GM23338 (cell line): ENCODE measurements around the gene NRL.

Experiments used
- CREB1 ChIP-seq: fragments of 250-450 bp; sonication (Bioruptor Pico); IDR thresholded peaks from 2 replicates; pipeline ENCODE4 v1.5.0; 2020; ENCODE audit warnings: low read depth, mild to moderate bottlenecking, moderate library complexity
- EZH2 ChIP-seq: fragments of 200-600 bp; sonication (generic); IDR thresholded peaks from one replicate; pipeline ENCODE4 v1.8.0; 2017; ENCODE audit warnings: antibody characterized with exemption, mild to moderate bottlenecking, low read depth; ENCODE audit not compliant: unreplicated experiment
- EZH2phosphoT487 ChIP-seq: fragments of 200-600 bp; sonication (generic); IDR thresholded peaks from one replicate; pipeline ENCODE4 v1.8.1; 2018; ENCODE audit warnings: antibody characterized with exemption; ENCODE audit not compliant: unreplicated experiment
- JUNB ChIP-seq: IDR thresholded peaks from one replicate; pipeline ENCODE4 v1.6.1; 2016; ENCODE audit warnings: antibody characterized with exemption; ENCODE audit not compliant: unreplicated experiment
- NANOG ChIP-seq: IDR thresholded peaks from 2 replicates; pipeline ENCODE4 v1.6.1; 2016; ENCODE audit warnings: antibody characterized with exemption, borderline replicate concordance
- POLR2AphosphoS5 ChIP-seq: IDR thresholded peaks from 2 replicates; pipeline ENCODE4 v1.6.1; 2016; ENCODE audit warnings: antibody characterized with exemption, low read depth
- REST ChIP-seq: IDR thresholded peaks from one replicate; pipeline ENCODE4 v1.6.1; 2018; ENCODE audit warnings: antibody characterized with exemption; ENCODE audit not compliant: unreplicated experiment
- STAT1 ChIP-seq: IDR thresholded peaks from one replicate; pipeline ENCODE4 v1.6.1; 2016; ENCODE audit warnings: antibody characterized with exemption; ENCODE audit not compliant: unreplicated experiment
- ZNF114 ChIP-seq: fragments of 250-450 bp; sonication (Bioruptor Pico); IDR thresholded peaks from 2 replicates; pipeline ENCODE4 v1.5.0; 2020; ENCODE audit warnings: mild to moderate bottlenecking, moderate library complexity
- ZNF331 ChIP-seq: fragments of 250-450 bp; sonication (Bioruptor Pico); IDR thresholded peaks from 2 replicates; pipeline ENCODE4 v1.5.0; 2020; ENCODE audit warnings: low read depth, mild to moderate bottlenecking, moderate library complexity
- TF ChIP-seq, protein P1 (sequence below), 2 experiments: fragments of 200-600 bp in 1 of 2; sonication (generic) in 1 of 2; conservative IDR thresholded peaks; 2 replicates each; pipeline versions ENCODE4 v1.5.1 to v1.6.1; 2016 to 2017; ENCODE audit warnings: antibody characterized with exemption in 2 of 2, low read depth in 2 of 2, mild to moderate bottlenecking in 2 of 2, moderate library complexity in 1 of 2
- TF ChIP-seq, protein P2 (sequence below): IDR thresholded peaks from 2 replicates; pipeline ENCODE4 v1.6.1; 2016; ENCODE audit warnings: antibody characterized with exemption

DNA sequence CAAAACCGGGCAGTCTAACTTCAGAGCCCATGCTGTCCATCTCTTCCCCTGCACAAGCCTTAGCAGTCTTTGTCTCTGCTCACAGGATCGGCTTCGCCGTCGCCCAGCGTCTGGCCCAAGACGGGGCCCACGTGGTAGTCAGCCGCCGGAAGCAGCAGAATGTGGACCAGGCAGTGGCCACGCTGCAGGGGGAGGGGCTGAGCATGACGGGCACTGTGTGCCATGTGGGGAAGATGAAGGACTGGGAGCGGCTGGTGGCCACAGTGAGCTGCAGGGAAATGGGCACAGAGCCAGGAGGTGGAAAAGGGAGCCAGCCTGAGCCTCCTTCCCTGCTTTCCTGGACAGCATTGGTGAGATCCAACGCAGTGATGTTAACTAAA, 77.1 kb downstream of the NRL start:
- TF ChIP-seq, protein P1, sequence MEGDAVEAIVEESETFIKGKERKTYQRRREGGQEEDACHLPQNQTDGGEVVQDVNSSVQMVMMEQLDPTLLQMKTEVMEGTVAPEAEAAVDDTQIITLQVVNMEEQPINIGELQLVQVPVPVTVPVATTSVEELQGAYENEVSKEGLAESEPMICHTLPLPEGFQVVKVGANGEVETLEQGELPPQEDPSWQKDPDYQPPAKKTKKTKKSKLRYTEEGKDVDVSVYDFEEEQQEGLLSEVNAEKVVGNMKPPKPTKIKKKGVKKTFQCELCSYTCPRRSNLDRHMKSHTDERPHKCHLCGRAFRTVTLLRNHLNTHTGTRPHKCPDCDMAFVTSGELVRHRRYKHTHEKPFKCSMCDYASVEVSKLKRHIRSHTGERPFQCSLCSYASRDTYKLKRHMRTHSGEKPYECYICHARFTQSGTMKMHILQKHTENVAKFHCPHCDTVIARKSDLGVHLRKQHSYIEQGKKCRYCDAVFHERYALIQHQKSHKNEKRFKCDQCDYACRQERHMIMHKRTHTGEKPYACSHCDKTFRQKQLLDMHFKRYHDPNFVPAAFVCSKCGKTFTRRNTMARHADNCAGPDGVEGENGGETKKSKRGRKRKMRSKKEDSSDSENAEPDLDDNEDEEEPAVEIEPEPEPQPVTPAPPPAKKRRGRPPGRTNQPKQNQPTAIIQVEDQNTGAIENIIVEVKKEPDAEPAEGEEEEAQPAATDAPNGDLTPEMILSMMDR (conservative IDR thresholded peaks at IDR 0.05; ENCODE audit: low read depth in 2 of 2) = no peak
- TF ChIP-seq POLR2AphosphoS5 (no peak), JUNB (no peak), NANOG (no peak), EZH2phosphoT487 (no peak), EZH2 (no peak), CREB1 (CRISPR knock-in tag) (no peak), REST (no peak), STAT1 (no peak), ZNF114 (CRISPR knock-in tag) (no peak), ZNF331 (CRISPR knock-in tag) (no peak)
- TF ChIP-seq, protein P2, sequence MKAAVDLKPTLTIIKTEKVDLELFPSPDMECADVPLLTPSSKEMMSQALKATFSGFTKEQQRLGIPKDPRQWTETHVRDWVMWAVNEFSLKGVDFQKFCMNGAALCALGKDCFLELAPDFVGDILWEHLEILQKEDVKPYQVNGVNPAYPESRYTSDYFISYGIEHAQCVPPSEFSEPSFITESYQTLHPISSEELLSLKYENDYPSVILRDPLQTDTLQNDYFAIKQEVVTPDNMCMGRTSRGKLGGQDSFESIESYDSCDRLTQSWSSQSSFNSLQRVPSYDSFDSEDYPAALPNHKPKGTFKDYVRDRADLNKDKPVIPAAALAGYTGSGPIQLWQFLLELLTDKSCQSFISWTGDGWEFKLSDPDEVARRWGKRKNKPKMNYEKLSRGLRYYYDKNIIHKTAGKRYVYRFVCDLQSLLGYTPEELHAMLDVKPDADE = no peak
